GM18519 (cell line): Measurements from ENCODE around the gene GGT1.
"Not testable (repeated sequence)": the region's sequence is repeated elsewhere in the genome, so short reads cannot be mapped to it uniquely, and the experiment has no call there.

Source experiments
- ATAC-seq: cut with Tn5 transposase; IDR thresholded peaks from one replicate; pipeline ENCODE4 v1.9.1; 2021; ENCODE audit warnings: mild to moderate bottlenecking, moderate library complexity; ENCODE audit not compliant: unreplicated experiment, low FRiP score

Gene GGT1

DNA sequence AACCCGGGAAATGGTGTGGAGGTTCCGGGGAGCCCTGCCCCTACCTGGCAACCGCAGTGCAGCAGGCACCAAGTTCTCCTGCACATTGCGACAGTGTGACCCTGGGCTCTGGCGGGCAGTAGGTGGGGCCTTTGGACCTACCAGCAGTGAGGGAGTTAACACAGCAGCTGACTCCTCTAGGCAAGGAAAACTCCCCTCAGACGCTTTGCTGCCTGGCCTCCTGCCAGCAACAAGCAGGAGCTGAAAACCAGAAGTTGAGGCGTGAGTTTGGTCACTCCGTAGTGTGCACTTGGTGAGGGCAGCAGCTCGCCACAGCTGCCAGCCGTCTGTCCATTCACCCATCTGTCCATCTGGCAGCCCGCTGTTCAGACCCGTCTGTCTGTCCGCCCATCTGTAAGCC is 29.6 kb downstream of the GGT1 start:
- ATAC-seq, result not testable (repeated sequence)

DNA sequence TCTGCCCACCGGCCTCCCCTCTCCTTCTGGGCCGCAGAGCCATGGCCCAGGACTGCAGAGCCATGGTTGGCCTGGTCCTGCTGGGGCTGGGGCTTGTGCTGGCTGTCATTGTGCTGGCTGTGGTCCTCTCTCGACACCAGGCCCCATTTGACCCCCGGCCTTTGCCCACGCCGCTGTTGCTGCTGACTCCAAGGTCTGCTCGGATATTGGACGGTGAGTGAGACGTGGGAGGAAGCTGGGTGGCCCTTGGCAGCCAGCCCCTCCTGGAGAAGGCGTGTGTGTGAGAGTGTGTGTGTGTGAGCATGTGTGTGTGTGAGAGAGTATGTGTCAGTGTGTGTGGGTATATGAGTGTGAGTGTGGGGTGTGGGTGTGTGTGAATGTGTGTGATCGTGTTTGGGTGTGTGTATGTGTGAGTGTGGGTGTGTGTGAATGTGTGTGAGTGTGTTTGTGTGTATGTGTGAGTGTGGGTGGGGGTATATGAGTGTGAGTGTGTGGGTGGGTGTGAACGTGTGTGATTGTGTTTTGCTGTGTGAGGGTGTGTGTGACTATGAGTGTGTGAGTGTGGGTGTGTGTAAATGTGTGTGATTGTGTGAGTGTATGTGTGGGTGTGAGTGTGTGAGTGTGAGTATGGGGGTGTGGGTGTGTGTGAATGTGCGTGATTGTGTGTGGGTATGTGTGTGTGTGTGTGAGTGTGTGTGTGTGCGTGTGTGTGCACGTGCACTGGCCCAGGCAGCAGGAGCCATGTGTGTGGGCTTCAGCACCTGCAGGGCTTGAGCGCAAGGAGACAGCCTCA is 30.4 kb downstream of the GGT1 start:
- not testable (repeated sequence) for ATAC-seq

DNA sequence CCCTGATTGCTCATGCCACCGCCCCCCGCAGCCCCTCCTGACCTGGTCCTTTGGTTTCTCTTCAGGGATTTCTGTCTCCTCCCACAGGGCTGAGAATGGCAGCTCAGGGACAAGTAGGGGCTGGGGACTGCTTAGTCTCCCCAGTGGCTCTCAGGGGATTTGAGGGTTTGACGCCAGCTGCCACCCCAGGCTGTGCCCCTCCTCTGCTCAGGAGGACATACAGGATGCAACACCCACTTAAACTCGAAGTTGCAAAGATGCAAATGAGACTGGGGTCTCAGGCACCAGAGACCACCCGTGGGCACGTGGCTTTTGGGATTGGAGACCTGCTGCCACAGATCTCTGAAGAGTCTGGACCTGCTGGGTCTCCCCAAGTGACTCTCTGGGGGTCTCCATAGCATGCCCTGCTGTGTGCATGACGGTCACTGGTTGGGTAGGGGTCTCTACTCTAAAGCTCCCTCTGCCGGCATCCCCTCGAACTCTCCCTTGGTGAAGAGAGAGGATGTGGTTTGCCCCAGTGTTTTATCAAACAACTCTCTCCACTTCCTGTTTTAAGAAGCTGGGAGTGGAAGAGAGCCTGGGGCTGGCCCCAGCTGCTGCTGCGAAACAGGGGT is 31.9 kb downstream of the GGT1 start:
- not testable (repeated sequence) for ATAC-seq

DNA sequence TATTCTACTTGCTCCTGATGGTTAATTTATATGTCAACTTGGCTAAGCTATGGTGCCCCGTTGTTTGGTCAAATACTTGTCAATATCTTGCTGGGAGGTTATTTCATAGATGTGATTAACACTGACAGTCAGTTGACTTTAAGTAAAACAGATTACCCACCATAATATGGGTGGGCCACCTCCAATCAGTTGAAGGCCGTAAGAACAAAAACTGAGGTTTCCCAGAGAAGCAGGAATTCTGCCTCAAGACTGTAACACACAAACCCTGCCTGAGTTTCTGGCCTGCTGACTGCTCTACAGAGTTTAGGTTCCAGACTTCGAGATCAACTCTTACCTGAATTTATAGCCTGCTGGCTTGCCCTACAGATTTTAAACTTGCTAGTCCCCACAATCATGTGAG is 33.5 kb downstream of the GGT1 start:
- ATAC-seq, result not testable (repeated sequence)

DNA sequence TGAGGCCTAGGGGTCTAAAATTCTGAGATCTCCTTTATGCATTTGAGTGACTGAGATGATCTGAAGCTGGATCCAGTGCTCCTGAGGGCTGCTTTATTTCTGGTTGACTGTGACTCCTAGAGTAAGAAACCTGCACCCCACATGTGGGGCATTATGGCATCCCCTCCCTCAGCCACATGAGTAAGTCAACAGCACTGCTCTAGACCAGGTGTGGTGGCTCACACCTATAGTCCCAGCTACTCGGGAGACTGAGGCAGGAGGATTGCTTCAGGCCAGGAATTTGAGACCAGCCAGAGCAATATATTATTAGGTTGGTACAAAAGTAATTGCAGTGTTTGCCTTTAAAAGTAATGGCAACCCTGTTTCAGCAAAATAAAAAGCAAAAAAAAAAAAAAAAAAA is 39.3 kb downstream of the GGT1 start:
- ATAC-seq, result not testable (repeated sequence)

DNA sequence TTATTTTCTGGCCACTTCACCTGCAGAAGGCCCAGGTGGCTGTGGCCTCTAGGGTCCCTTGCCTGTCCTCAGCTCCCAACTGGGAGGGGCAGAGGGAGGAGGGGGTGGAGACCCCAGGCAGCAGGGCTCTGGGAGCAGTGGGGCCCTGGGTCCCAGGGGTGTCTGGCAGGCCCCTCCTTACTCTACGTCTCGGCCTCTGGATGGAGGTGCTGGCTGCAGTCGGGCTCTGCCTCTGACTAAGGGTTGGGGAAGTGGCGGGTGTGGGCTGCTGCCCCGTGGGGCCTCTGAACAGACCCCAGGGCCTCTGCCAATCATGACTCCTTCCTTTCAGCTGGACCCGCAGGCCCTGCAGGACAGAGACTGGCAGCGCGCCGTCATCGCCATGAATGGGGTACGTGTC is 41.4 kb downstream of the GGT1 start:
- not testable (repeated sequence) for ATAC-seq

DNA sequence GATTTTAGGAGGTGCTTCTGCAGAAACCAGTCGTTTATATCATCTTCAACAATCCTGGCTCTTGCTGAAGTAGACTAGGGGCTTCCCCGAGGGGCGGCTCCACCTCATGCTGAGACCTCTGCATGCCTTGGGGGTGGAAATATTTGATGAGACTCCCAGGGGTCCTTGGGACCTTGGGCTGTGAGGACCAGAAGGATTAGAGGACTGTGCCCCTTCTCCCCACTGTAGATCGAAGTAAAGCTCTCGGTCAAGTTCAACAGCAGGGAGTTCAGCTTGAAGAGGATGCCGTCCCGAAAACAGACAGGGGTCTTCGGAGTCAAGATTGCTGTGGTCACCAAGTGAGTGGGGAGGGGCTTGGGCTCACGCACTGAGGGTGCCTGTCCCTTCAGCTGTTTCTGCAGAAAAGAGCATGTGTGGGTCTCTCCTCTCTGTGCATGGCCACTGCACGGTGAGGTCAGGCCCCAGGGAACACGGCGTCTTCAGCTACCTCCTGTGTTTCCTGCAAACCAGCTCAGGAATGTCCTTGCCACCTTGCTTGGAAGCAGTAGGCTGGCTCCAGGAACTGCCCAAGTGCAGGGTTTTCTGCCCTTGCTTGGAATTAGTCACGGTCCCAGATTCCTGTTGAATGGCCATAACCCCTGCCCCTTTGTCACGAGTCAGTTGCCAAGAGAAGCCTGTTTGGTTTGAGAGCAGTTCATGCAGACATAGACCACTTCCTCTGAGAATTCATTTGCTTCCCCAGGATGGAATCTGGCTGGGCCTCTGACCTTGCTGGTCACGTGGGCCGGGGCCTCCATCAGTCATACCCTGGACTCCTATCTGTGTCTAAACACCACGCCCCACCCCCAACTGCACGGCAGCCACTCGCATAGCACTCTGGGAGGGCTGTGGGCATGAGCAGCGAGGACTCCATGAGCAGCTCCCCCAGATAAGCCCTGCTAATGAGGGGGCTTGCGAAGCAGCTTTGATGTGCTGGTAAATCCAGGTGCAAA is 42.7 kb downstream of the GGT1 start:
- not testable (repeated sequence) for ATAC-seq

DNA sequence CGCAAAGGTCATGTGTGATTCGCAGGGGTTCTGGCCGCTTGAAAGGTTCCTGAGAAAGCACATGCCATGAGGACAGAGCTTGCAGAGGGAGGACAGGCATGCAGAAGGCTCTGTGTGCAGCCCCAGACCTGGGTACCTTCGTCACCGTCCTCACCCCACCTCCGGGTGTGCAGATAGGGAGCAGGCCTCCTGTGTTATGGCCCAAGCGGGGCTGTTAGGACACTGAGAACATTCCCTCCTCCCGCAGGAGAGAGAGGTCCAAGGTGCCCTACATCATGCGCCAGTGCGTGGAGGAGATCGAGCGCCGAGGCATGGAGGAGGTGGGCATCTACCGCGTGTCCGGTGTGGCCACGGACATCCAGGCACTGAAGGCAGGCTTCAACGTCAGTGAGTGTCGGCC is 43.8 kb downstream of the GGT1 start:
- not testable (repeated sequence) for ATAC-seq

DNA sequence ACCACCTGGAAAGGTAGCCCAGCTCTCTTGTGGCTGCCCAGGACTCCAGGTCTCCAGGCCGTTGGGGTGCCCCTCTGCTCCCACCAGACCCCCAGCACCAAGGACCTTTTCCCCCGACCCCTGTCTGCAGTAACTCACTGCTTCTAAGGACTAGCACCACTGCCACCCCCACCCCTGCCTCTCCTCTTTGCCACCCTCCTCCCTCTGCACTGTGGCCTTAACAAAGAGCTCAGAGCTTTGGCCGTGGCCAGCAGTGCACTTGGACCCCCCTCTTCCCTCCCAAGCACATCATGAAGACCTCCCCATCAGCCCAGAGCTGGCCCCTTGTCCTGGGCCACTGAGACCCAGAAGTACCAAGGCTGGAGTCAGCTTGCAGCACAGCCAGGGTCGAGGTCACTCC is 46.4 kb downstream of the GGT1 start:
- ATAC-seq, result not testable (repeated sequence)

DNA sequence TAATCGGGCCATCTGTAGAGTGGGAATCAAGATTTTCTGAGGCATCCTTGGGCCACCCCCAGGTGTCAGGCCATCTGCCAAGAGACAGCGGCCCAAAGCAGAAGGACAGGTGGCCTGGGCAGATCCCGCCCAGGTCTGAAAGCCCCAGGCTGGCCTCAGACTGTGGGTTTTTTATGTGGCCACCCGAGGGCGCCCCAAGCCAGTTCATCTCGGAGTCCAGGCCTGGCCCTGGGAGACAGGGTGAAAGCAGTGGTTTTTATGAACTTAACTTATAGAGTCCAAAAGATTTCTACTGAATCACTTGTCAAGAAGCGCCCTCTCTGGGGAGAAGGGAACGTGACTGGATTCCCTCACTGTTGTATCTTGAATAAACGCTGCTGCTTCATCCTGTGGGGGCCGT is 47.9 kb downstream of the GGT1 start:
- not testable (repeated sequence) for ATAC-seq

DNA sequence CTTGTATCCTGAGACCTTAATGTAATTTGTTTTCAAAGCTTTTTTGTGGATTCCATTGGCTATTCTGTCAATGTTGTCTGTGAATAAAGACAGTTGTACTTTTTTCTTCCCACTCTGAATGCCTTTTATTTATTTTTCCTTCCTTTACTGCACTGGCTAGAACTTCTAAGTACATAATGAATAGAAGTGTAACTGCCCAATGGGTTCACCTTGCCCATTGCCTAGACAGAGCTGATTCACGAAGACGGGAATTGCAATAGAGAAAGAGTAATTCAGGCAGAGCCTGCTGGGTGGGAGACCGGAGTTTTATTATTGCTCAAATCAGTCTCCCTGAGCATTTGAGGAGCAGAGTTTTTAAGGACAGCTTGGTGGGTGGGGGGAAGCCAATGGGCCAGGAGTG is 62.4 kb downstream of the GGT1 start:
- not testable (repeated sequence) for ATAC-seq

DNA sequence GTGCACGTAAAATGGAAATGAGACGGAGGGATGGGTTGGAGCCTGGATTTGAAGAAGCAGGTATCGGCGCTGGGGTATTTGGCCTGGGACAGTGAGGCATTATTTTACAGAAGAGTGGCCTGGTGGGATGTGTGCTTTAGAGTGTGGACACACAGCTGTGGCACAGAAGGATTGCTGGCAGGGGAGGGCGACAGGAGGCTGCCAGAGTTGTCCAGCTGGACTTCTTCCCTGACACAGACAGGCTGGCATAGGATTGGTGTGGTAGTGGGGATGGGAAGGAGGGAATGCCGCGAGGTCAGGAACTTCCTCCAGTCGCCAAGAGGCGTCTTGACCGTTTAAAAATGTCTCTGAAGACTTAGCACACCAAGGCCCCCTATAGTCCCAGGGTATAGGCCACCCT is 64.9 kb downstream of the GGT1 start:
- ATAC-seq, result not testable (repeated sequence)

DNA sequence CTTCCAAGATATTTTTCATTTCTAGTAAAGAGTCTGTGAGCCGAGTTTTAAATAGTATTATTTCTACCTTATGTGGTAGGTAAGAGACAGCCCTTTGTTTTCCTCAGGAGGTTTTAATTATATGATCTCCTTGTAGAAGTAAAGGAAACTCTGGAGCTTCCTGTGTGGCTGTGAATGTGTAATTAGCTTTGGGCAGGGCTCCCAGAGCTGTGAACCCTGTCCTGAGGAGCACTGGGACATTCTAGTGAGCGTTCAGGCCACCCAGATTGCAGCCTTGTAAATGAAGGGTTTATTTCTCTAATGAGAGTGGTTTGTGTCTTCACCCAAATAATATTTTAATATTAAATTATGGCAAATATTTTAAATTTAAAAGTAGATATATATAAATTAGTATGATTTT is 69.5 kb downstream of the GGT1 start:
- not testable (repeated sequence) for ATAC-seq
